ENCODE measurements around the gene ADAMTSL1. TPM values are rescaled to one million over a fixed set of nuclear protein-coding genes. Genes with fewer than 3 reads are reported as not detected.

The ADAMTSL1 gene
- total and polyA plus RNA-seq, 9 of the 15 experiments (the other 6 are each of a cell fraction or from before 2014, with no cell fraction given), result 0.01 TPM; not detected in 8

GRCh38 chr9:18495065-18495464 lies 21.1 kb downstream of the ADAMTSL1 start:
- no peak overlapping the region for H3K4me3 ChIP-seq
- 0% methylated on average over 3 of the region's 3 CpGs for WGBS (ENCODE audit: insufficient coverage, low coverage, missing lambda C conversion rate)
- BruUV-seq (replicated peaks), result no TSS peak
- POLR2A ChIA-PET, result no interaction called here
- no peak overlapping the region for H3K27ac ChIP-seq (ENCODE audit: extremely low read depth, low read depth, low read length)
- no peak for TF ChIP-seq TAF1 (IDR thresholded peaks at IDR 0.05; ENCODE audit: control insufficient read depth, extremely low read depth, insufficient read depth, low read length, severe bottlenecking)
- TF ChIP-seq CCAR2 (IDR thresholded peaks at IDR 0.05; ENCODE audit: low read depth, low read length), result no peak
- TF ChIP-seq ZNF778 (CRISPR knock-in tag; IDR thresholded peaks at IDR 0.05), result no peak
- TF ChIP-seq ZNF655 (CRISPR knock-in tag; IDR thresholded peaks at IDR 0.05), result no peak
- TF ChIP-seq CBFA2T2 (conservative IDR thresholded peaks at IDR 0.05), result no peak
- no peak for TF ChIP-seq ZNF592 (IDR thresholded peaks at IDR 0.05)
- no peak for TF ChIP-seq TBL1XR1 (IDR thresholded peaks at IDR 0.05; ENCODE audit: low read length in 2 of 2)
- TF ChIP-seq NCOR1 (IDR thresholded peaks at IDR 0.05), result no peak
- no peak for TF ChIP-seq DNMT1 (IDR thresholded peaks at IDR 0.05)
- FAIRE-seq (no peak), ATAC-seq (no peak), DNase-seq (ENCODE audit: extremely low read depth in 1 of 4, low spot score in 3 of 4) (no peak)
- in situ Hi-C loops (cut with MboI), result no loop called here
- intact Hi-C loops (cut with micrococcal nuclease), result no loop called here
- no peaks in the 10 kb centered on the region for H3K36me3 ChIP-seq (ENCODE audit: control insufficient read depth, insufficient read depth, low read length)
- H2AFZ ChIP-seq (ENCODE audit: low read depth, low read length), result no peak overlapping the region
- H3K4me1 ChIP-seq (replicated peaks in 1 of 2; ENCODE audit: control insufficient read depth in 2 of 2, insufficient read depth in 2 of 2, low read length in 2 of 2), result no peaks in the 10 kb centered on the region
- H3K27me3 ChIP-seq (ENCODE audit: control insufficient read depth in 2 of 2, insufficient read depth in 2 of 2, low read length in 2 of 2), result no peaks in the 10 kb centered on the region
- no peak overlapping the region for H3K9ac ChIP-seq (ENCODE audit: insufficient read depth in 1 of 2, low read depth in 2 of 2, low read length in 2 of 2)
- H3K9me1 ChIP-seq (ENCODE audit: control insufficient read depth, insufficient read depth, low read length), result no peaks in the 10 kb centered on the region
- H3K9me3 ChIP-seq (replicated peaks; ENCODE audit: control insufficient read depth, insufficient read depth, low read depth, low read length), result no peaks in the 10 kb centered on the region
- no peak overlapping the region for H3K4me2 ChIP-seq (ENCODE audit: insufficient read depth, low read length)
- H4K20me1 ChIP-seq (replicated peaks; ENCODE audit: control insufficient read depth, insufficient read depth, low read length), result no peaks in the 10 kb centered on the region
- no peaks in the 10 kb centered on the region for H3K79me2 ChIP-seq (ENCODE audit: control insufficient read depth, insufficient read depth, low read length)
- CTCF ChIA-PET (ENCODE audit: low intra/inter-chr PET ratio), result no interaction called here

Data from K562 (cell line).